Small intestine (tissue), 7 donors: ENCODE data around the gene MCUR1. TPM values are rescaled to one million over a fixed set of nuclear protein-coding genes. Genes with fewer than 3 reads are reported as not detected.

Source experiments
- DNase-seq, 2 donors: peaks; one replicate each; pipeline versions ENCODE4 v3.0.0 to v3.0.0-alpha.2; 2013
- FAIRE-seq: peaks from 2 replicates; lab custom pipeline; 2012; peaks lifted over from hg19 to GRCh38; lab: Jason Lieb, UNC
- H3K27ac ChIP-seq, 3 donors: one replicate each; pipeline ENCODE4 v1.5.1; 2013; ENCODE audit warnings: low read length in 2 of 3, mild to moderate bottlenecking in 2 of 3, control low read depth in 1 of 3, inconsistent platforms in 1 of 3, low read depth in 1 of 3, moderate library complexity in 1 of 3
- H3K27me3 ChIP-seq, 3 donors: one replicate each; pipeline ENCODE4 v1.6.1; 2013; ENCODE audit warnings: low read length in 3 of 3, inconsistent platforms in 1 of 3; ENCODE audit not compliant: control insufficient read depth in 3 of 3, insufficient read depth in 3 of 3
- H3K36me3 ChIP-seq, 3 donors: one replicate each; pipeline ENCODE4 v1.6.1; 2013; ENCODE audit warnings: low read length in 3 of 3, inconsistent platforms in 1 of 3, low read depth in 1 of 3, mild to moderate bottlenecking in 1 of 3, moderate library complexity in 1 of 3; ENCODE audit not compliant: control insufficient read depth in 3 of 3, insufficient read depth in 2 of 3
- H3K4me1 ChIP-seq, 3 donors: one replicate each; pipeline ENCODE4 v1.6.1; 2013; ENCODE audit warnings: low read length in 2 of 3, inconsistent platforms in 1 of 3, low read depth in 1 of 3, mild to moderate bottlenecking in 1 of 3, moderate library complexity in 1 of 3; ENCODE audit not compliant: control insufficient read depth in 3 of 3, insufficient read depth in 2 of 3
- H3K4me3 ChIP-seq, 3 donors: one replicate each; pipeline ENCODE4 v1.5.1; 2013; ENCODE audit warnings: low read length in 3 of 3, control low read depth in 1 of 3, inconsistent platforms in 1 of 3, low read depth in 1 of 3, mild to moderate bottlenecking in 1 of 3, moderate library complexity in 1 of 3
- H3K9me3 ChIP-seq, 2 donors: one replicate each; pipeline ENCODE4 v1.6.1; 2013; ENCODE audit warnings: low read depth in 1 of 2, low read length in 1 of 2; ENCODE audit not compliant: control insufficient read depth in 2 of 2, insufficient read depth in 1 of 2
- WGBS, 3 donors: extraction: QIAGEN DNeasy Blood & Tissue Kit; methylation state at CpG; one replicate each; pipeline ENCODE4 v1.1.7; 2013; 5-methylcytosine and 5-hydroxymethylcytosine counted together
- polyA plus RNA-seq, 4 donors: library from polyadenylated mRNA; stranded (reverse) in 3 of 4; unstranded in 1 of 4; fragments of 200-250 nt in 3 of 4; fragments of 120-200 nt in 1 of 4; gene quantifications; one replicate each; pipeline versions ENCODE4 v1.2.1 to v1.2.3, GENCODE V29; 2013
- donor health status: healthy with polysubstance abuse.
- donor health status: control.
- donor health status: control.
- donor health status: Bipolar disorder and iron deficiency.
- donor health status: healthy.

Gene MCUR1
- polyA plus RNA-seq, 4 donors = 15.6 to 83.2 (median 52.3) TPM

GRCh38 chr6:13810688-13811446, 3.5 kb downstream of the MCUR1 start:
- DNase-seq = peak; percentile 40 to 65
- no peak for FAIRE-seq
- H3K27ac ChIP-seq = peak overlapping the region; percentile 71 to 97 (median 73)

GRCh38 chr6:13808801-13809200, 5.6 kb downstream of the MCUR1 start:
- Histone ChIP-seq H3K4me3 (no peak overlapping the region), H3K4me1 (peaks cover 8 to 21% (median 12%) of the 10 kb centered on the region in 3 donors), H3K36me3 (peaks cover 4 to 34% (median 7%) of the 10 kb centered on the region in 3 donors), H3K27ac (no peak overlapping the region), H3K27me3 (no peaks in the 10 kb centered on the region), H3K9me3 (no peaks in the 10 kb centered on the region)
- 86 to 92% (median 87%) methylated on average over 4 of the region's 4 CpGs for WGBS, 3 donors
- DNase-seq (no peak), FAIRE-seq (no peak)

More at GRCh38 chr6:13810688-13811446, 3.5 kb downstream of the MCUR1 start:
- H3K27me3 ChIP-seq = no peaks in the 10 kb centered on the region
- WGBS, 3 donors = 24 to 39% (median 32%) methylated on average over 3 of the region's 3 CpGs
- peak overlapping the region in 1 of 3 donors; percentile 14 for H3K4me3 ChIP-seq
- peaks cover 8 to 21% (median 12%) of the 10 kb centered on the region in 3 donors for H3K4me1 ChIP-seq
- H3K9me3 ChIP-seq = no peaks in the 10 kb centered on the region
- H3K36me3 ChIP-seq = peaks cover 0 to 18% (median 4%) of the 10 kb centered on the region in 3 donors

- Histone ChIP-seq H3K27ac (no peak overlapping the region), H3K36me3 (peaks cover 4 to 41% (median 9%) of the 10 kb centered on the region in 3 donors), H3K9me3 (no peaks in the 10 kb centered on the region), H3K4me1 (peaks cover 8 to 21% (median 9%) of the 10 kb centered on the region in 3 donors), H3K4me3 (no peak overlapping the region), H3K27me3 (no peaks in the 10 kb centered on the region)
- WGBS, 3 donors = 93 to 96% (median 94%) methylated on average over 4 of the region's 4 CpGs
- DNase-seq (no peak), FAIRE-seq (no peak)
Observed at GRCh38 chr6:13807696-13808095, 6.7 kb downstream of the MCUR1 start.

GRCh38 chr6:13803581-13803980, 10.8 kb downstream of the MCUR1 start:
- H3K36me3 ChIP-seq = peaks cover 4 to 55% (median 22%) of the 10 kb centered on the region in 3 donors

GRCh38 chr6:13800615-13801014, 13.7 kb downstream of the MCUR1 start:
- no peak overlapping the region for H3K4me3 ChIP-seq
- DNase-seq (no peak), FAIRE-seq (no peak)
- 77 to 89% (median 86%) methylated on average over 3 of the region's 3 CpGs for WGBS, 3 donors
- no peaks in the 10 kb centered on the region for H3K27me3 ChIP-seq
- H3K9me3 ChIP-seq = no peaks in the 10 kb centered on the region
- H3K36me3 ChIP-seq = peaks cover 4 to 55% (median 18%) of the 10 kb centered on the region in 3 donors
- no peak overlapping the region for H3K27ac ChIP-seq
- H3K4me1 ChIP-seq = no peaks in the 10 kb centered on the region

More at GRCh38 chr6:13803581-13803980, 10.8 kb downstream of the MCUR1 start:
- no peak for FAIRE-seq
- H3K27me3 ChIP-seq = no peaks in the 10 kb centered on the region
- no peak overlapping the region for H3K27ac ChIP-seq
- no peak for DNase-seq
- no peaks in the 10 kb centered on the region for H3K4me1 ChIP-seq
- no peak overlapping the region for H3K4me3 ChIP-seq
- H3K9me3 ChIP-seq = no peaks in the 10 kb centered on the region
- 96 to 98% (median 97%) methylated on average over 4 of the region's 4 CpGs for WGBS, 3 donors

- no peak for FAIRE-seq
- Histone ChIP-seq H3K27me3 (no peaks in the 10 kb centered on the region), H3K27ac (no peak overlapping the region), H3K36me3 (peaks cover 0 to 35% (median 15%) of the 10 kb centered on the region in 3 donors), H3K4me1 (no peaks in the 10 kb centered on the region), H3K4me3 (no peak overlapping the region), H3K9me3 (no peaks in the 10 kb centered on the region)
- DNase-seq = peak; percentile 12 to 18
- 13 to 62% (median 46%) methylated on average over 1 of the region's 1 CpG for WGBS, 3 donors
Observed at GRCh38 chr6:13796781-13797180, 17.6 kb downstream of the MCUR1 start.

GRCh38 chr6:13795041-13795750, 19.2 kb downstream of the MCUR1 start:
- H3K4me1 ChIP-seq = no peaks in the 10 kb centered on the region
- FAIRE-seq (peak; percentile 86), DNase-seq (peak; percentile 83 to 85)
- no peak overlapping the region for H3K27ac ChIP-seq
- H3K27me3 ChIP-seq = no peaks in the 10 kb centered on the region
- no peak overlapping the region for H3K4me3 ChIP-seq
- H3K36me3 ChIP-seq = peaks cover 0 to 34% (median 5%) of the 10 kb centered on the region in 3 donors
- 39 to 44% (median 42%) methylated on average over 8 of the region's 8 CpGs for WGBS, 3 donors
- no peaks in the 10 kb centered on the region for H3K9me3 ChIP-seq

- FAIRE-seq (no peak), DNase-seq (no peak)
Observed at GRCh38 chr6:13794184-13794583, 20.2 kb downstream of the MCUR1 start.

More at GRCh38 chr6:13794184-13794583, 20.2 kb downstream of the MCUR1 start:
- WGBS, 3 donors = 71 to 93% (median 84%) methylated on average over 5 of the region's 5 CpGs
- H3K4me3 ChIP-seq = no peak overlapping the region
- H3K36me3 ChIP-seq = peaks cover 0 to 27% (median 8%) of the 10 kb centered on the region in 3 donors
- H3K4me1 ChIP-seq = no peaks in the 10 kb centered on the region
- no peaks in the 10 kb centered on the region for H3K27me3 ChIP-seq
- no peak overlapping the region for H3K27ac ChIP-seq
- no peaks in the 10 kb centered on the region for H3K9me3 ChIP-seq
